Measurements from ENCODE around the gene GPR6. TPM values are rescaled to one million over a fixed set of nuclear protein-coding genes. Genes with fewer than 3 reads are reported as not detected.

The GPR6 gene
- total and polyA plus RNA-seq, 9 of the 15 experiments (the other 6 are each of a cell fraction or from before 2014, with no cell fraction given): not detected

DNA sequence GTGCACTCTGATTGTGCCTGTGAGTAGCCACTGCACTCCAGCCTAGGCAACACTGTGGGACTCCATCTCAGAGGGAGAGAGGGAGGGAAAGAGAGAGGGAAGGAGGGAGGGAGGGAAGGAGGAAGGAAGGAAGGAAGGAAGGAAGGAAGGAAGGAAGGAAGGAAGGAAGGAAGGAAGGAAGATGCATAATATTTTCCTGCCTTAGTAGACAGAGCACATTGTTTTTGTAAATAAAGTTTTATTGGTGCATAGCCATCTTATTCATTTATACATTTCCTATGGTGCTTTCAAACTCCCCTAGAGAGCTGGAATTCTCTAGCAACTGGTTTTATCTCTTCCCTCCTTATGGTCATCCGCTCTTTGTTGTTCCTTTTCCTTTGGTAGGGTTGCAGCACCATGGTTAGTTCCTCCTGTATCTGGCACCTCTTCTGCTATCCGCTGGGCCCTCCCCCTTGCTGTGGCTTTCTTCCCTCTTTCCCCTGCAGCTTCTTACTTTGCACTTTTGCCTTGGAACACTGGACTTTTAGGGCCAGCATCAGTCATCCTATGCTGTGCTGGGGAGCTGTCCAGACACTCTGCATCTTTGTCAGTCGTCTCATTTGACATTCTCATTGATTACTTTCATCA, 20.2 kb downstream of the GPR6 start (continued):
- TF ChIP-seq, protein P1, sequence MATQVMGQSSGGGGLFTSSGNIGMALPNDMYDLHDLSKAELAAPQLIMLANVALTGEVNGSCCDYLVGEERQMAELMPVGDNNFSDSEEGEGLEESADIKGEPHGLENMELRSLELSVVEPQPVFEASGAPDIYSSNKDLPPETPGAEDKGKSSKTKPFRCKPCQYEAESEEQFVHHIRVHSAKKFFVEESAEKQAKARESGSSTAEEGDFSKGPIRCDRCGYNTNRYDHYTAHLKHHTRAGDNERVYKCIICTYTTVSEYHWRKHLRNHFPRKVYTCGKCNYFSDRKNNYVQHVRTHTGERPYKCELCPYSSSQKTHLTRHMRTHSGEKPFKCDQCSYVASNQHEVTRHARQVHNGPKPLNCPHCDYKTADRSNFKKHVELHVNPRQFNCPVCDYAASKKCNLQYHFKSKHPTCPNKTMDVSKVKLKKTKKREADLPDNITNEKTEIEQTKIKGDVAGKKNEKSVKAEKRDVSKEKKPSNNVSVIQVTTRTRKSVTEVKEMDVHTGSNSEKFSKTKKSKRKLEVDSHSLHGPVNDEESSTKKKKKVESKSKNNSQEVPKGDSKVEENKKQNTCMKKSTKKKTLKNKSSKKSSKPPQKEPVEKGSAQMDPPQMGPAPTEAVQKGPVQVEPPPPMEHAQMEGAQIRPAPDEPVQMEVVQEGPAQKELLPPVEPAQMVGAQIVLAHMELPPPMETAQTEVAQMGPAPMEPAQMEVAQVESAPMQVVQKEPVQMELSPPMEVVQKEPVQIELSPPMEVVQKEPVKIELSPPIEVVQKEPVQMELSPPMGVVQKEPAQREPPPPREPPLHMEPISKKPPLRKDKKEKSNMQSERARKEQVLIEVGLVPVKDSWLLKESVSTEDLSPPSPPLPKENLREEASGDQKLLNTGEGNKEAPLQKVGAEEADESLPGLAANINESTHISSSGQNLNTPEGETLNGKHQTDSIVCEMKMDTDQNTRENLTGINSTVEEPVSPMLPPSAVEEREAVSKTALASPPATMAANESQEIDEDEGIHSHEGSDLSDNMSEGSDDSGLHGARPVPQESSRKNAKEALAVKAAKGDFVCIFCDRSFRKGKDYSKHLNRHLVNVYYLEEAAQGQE (IDR thresholded peaks at IDR 0.05; ENCODE audit: borderline replicate concordance): peak; percentile 77
- TF ChIP-seq, protein P1 (CRISPR knock-in tag; IDR thresholded peaks at IDR 0.05; ENCODE audit: low read depth): peak; percentile 86
- TF ChIP-seq THRAP3 (IDR thresholded peaks at IDR 0.05; ENCODE audit: borderline replicate concordance) (no peak), ESRRB (CRISPR knock-in tag; IDR thresholded peaks at IDR 0.05; ENCODE audit: borderline replicate concordance) (no peak), GTF2E2 (tag; IDR thresholded peaks at IDR 0.05) (no peak), EHMT2 (IDR thresholded peaks at IDR 0.05) (peak; percentile 85)
- TF ChIP-seq, protein P2, sequence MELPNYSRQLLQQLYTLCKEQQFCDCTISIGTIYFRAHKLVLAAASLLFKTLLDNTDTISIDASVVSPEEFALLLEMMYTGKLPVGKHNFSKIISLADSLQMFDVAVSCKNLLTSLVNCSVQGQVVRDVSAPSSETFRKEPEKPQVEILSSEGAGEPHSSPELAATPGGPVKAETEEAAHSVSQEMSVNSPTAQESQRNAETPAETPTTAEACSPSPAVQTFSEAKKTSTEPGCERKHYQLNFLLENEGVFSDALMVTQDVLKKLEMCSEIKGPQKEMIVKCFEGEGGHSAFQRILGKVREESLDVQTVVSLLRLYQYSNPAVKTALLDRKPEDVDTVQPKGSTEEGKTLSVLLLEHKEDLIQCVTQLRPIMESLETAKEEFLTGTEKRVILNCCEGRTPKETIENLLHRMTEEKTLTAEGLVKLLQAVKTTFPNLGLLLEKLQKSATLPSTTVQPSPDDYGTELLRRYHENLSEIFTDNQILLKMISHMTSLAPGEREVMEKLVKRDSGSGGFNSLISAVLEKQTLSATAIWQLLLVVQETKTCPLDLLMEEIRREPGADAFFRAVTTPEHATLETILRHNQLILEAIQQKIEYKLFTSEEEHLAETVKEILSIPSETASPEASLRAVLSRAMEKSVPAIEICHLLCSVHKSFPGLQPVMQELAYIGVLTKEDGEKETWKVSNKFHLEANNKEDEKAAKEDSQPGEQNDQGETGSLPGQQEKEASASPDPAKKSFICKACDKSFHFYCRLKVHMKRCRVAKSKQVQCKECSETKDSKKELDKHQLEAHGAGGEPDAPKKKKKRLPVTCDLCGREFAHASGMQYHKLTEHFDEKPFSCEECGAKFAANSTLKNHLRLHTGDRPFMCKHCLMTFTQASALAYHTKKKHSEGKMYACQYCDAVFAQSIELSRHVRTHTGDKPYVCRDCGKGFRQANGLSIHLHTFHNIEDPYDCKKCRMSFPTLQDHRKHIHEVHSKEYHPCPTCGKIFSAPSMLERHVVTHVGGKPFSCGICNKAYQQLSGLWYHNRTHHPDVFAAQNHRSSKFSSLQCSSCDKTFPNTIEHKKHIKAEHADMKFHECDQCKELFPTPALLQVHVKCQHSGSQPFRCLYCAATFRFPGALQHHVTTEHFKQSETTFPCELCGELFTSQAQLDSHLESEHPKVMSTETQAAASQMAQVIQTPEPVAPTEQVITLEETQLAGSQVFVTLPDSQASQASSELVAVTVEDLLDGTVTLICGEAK (IDR thresholded peaks at IDR 0.05): peak; percentile 78
- TF ChIP-seq, protein P2 (CRISPR knock-in tag; IDR thresholded peaks at IDR 0.05): no peak
- TF ChIP-seq, protein P3, sequence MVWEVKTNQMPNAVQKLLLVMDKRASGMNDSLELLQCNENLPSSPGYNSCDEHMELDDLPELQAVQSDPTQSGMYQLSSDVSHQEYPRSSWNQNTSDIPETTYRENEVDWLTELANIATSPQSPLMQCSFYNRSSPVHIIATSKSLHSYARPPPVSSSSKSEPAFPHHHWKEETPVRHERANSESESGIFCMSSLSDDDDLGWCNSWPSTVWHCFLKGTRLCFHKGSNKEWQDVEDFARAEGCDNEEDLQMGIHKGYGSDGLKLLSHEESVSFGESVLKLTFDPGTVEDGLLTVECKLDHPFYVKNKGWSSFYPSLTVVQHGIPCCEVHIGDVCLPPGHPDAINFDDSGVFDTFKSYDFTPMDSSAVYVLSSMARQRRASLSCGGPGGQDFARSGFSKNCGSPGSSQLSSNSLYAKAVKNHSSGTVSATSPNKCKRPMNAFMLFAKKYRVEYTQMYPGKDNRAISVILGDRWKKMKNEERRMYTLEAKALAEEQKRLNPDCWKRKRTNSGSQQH (CRISPR knock-in tag; IDR thresholded peaks at IDR 0.05): no peak
